Measurements from ENCODE around the gene SMPD3.

DNA sequence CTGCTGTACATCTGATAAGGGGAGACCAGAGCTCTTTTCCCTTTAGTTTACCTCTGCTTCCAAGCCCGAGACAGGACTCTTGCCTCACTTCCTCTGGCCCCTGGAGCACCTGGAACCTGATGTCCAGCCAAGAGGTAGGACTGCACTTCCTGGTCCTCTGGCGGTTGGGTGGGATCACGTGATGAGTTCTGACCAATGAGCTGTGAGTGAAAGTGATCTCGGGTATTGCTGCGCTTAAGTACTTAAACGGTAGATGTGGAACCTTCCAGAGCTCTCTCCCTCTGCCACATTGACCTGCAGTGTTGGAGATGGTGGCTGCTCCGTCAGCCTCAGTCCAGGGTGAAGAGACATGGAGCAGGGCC lies 67.0 kb downstream of the SMPD3 start:
- TF ChIP-seq, protein P1, sequence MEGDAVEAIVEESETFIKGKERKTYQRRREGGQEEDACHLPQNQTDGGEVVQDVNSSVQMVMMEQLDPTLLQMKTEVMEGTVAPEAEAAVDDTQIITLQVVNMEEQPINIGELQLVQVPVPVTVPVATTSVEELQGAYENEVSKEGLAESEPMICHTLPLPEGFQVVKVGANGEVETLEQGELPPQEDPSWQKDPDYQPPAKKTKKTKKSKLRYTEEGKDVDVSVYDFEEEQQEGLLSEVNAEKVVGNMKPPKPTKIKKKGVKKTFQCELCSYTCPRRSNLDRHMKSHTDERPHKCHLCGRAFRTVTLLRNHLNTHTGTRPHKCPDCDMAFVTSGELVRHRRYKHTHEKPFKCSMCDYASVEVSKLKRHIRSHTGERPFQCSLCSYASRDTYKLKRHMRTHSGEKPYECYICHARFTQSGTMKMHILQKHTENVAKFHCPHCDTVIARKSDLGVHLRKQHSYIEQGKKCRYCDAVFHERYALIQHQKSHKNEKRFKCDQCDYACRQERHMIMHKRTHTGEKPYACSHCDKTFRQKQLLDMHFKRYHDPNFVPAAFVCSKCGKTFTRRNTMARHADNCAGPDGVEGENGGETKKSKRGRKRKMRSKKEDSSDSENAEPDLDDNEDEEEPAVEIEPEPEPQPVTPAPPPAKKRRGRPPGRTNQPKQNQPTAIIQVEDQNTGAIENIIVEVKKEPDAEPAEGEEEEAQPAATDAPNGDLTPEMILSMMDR (IDR thresholded peaks at IDR 0.05; ENCODE audit: extremely low read depth in 1 of 2, insufficient read depth in 1 of 2, low read depth in 1 of 2, low read length in 2 of 2): no peak
- TF ChIP-seq POLR2AphosphoS5 (IDR thresholded peaks at IDR 0.05; ENCODE audit: insufficient read depth, low read depth, low read length) (no peak), POLR2A (IDR thresholded peaks at IDR 0.05; ENCODE audit: low read depth, low read length) (no peak), FOS (IDR thresholded peaks at IDR 0.05; ENCODE audit: borderline replicate concordance, insufficient read depth, low read length) (no peak), EZH2 (IDR thresholded peaks at IDR 0.05; ENCODE audit: borderline replicate concordance, low read depth, low read length, severe bottlenecking) (no peak), MYC (IDR thresholded peaks at IDR 0.05; ENCODE audit: low read depth, low read length) (no peak)
- TF ChIP-seq, protein P2, sequence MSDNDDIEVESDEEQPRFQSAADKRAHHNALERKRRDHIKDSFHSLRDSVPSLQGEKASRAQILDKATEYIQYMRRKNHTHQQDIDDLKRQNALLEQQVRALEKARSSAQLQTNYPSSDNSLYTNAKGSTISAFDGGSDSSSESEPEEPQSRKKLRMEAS (IDR thresholded peaks at IDR 0.05; ENCODE audit: insufficient read depth, insufficient read length): no peak

Measured in endothelial cell of umbilical vein (primary cell).